Islet of Langerhans (tissue), 1 donor: ENCODE measurements around the gene COA5.
"Not testable (repeated sequence)": the region's sequence is repeated elsewhere in the genome, so short reads cannot be mapped to it uniquely, and the experiment has no call there.

Experiments used
- FAIRE-seq: peaks from one replicate; lab custom pipeline; 2011; peaks lifted over from hg19 to GRCh38; lab: Jason Lieb, UNC

The COA5 gene

DNA sequence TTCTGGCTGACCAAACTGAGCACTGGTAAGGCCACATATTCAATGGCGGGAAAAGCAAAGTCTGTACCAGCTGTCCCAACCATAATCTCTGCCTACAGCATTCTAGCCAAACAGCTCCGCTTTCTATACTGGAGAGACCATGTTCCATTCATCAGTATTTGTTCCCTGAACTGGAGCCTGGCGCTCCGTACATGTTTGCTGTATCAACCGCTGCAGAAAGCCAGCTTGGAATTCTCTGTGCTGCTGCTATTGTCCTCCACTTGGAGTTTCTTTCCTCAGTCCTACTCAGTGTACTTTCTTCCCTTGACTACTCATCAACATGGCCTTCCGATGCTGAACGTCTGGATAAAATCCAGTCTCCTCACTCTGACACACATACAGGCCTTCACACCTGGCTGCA lies 1.9 kb downstream of the COA5 start:
- no peak for FAIRE-seq

- FAIRE-seq = no peak
Measured at GRCh38 chr2:98605076-98605475, 3.2 kb downstream of the COA5 start.

- no peak for FAIRE-seq
Measured at GRCh38 chr2:98604547-98604946, 3.8 kb downstream of the COA5 start.

DNA sequence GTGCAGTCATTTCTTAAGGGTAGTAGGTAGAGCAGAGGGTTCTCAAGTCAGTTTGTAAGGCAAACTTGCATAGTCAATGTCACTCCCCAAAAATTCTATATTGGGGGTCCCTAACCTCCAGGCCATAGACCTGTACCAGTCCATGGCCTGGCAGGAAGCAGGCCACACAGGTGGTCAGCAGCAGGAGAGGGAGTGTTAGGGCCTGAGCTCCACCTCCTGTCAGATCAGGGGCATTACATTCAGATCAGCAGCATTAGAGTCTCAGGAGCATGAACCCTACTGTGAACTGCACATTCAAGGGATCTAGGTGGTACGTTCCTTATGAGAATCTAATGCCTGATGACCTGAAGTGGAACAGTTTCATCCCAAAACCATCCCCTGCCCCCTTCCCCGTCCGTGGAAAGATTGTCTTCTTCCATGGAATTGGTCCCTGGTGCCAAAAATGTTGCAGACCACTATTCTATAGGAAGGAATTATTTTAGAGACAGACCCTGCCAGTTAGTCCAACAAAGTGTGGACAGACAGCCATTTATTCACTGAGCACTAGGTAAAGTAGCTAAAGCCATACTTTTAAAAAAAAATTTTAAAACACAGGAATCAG lies 6.7 kb downstream of the COA5 start:
- no peak for FAIRE-seq

- no peak for FAIRE-seq
Measured at GRCh38 chr2:98598781-98599428, 9.4 kb downstream of the COA5 start.

GRCh38 chr2:98594665-98595064 lies 13.6 kb downstream of the COA5 start:
- not testable (repeated sequence) for FAIRE-seq

GRCh38 chr2:98592565-98592964 lies 15.7 kb downstream of the COA5 start:
- FAIRE-seq = no peak

DNA sequence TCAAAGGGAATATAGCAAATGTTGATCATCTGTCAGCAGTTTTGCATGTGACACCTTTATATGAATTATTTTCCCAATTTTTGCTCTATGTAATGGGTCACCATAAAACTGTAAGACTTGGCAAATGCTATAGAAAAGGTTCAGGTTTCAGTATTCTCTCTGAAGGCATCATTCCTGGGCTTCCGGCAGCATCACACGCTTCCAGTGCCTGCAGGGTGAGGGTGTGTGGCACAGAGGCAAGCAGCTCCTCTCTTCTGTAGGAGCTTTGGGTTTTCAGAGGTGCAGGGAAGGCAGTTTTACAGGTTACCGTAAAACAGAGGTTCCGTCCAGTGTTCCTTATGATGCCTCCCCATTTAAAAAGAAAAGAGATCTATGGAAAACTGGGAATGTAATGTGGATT lies 18.8 kb downstream of the COA5 start:
- FAIRE-seq = no peak

DNA sequence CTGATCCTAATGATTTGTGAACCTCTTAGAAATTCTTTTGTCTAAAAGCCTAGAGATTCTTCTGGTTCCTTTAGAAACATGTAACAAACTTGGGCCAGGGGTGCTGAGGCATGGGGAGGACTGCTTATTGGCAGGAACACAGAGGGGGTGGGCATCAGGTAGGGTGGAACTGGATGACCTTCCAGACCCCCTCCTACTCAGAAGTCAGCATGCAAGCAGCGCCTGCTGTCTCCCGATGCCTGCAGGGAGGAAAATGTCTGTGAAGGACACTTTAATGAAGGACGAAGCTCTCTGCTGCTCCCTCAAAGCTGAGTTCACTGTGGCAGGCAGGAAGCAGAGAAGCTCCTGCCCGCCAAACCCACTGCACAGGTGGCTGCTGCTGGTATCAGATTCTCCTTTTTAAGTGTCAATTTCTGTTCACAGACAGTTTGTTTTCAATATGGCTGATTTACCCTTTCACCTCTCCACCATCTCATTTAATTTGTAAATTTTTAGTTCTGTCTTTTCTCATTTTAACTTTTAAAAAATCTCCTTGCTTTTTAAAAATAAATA lies 19.4 kb downstream of the COA5 start:
- no peak for FAIRE-seq

DNA sequence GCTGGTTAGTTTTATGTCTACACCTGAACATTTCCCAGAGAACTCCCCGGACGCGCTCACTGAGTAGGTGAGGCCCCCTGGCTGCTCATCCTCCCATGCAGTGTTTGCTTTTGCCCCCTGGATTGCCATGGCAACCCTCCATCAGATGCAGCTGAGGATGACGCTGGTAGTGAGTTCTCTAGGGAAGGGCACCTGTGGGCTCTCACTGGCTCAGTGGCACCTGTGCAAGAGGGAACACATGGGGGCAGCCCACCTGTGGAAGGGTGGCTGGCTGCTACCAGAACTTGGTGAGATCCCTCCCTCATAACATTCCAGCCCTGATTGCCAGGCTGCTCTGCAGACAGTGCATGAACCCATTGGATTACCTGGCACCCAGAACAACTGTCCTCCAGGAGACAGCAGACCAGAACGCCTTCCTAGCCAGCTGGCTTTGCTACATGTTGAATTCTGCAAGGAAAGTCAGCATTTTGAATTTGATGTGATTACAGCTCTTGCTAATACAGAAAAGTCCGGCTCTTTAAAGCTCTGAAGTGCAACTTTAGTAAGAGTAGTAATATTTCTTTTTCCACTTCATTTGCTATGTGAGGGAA lies 21.7 kb downstream of the COA5 start:
- FAIRE-seq = no peak

DNA sequence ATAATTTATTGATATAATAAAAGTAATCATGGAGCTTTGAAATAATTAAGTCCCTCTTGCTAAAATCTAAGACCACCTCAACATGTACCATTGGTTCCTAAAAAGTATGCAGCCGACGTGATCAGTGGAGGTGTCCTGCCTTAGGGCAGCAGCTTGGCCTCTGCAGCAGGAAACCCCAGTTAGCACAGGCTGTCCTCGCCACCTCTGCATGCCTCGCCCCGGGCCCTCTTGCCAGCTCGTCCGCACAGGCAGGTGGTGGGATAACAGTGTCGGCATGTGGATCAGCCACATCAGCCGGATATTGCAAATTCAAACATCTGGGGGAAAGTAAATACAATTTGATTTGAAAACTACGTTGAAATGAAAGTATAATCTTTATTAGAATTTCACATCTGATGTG lies 22.9 kb downstream of the COA5 start:
- FAIRE-seq = no peak

DNA sequence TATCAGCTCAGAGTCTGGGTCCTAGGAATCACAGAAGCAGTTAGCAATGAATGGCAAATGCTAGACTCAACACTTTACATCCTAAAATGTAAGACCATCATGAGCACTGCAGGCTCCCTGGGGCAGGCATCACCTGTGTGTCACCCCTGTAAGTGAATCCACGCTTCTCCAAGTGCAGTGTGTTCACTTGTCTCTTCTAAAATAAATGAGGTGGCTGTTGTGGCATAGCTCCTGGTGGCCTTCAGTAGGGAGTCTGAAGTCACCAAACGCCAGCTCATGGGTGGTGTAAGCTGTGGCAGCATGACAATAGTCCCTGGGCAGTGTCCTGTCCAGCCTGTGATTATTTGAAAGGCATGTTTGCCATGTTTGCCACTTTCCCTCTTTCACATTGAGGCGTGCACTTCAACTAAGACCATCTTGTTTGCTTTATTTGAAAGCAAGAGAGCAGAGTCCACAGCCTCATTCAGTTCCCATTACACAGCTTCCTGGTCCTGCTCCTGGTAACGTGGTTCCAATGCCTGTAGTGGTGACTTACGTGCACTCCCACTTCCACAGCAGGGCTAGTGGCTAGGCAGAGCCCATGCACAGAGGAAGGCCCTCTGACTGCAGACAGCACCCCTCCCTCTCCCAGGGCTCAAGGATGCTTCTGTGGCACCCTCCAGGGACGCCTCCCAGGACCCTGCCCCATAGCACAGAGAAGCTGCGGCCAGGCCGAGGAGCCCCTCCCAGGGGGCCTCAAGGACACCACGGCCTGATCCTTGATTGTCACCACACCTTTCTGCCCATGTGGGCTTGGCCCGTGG lies 24.3 kb downstream of the COA5 start:
- no peak for FAIRE-seq

- FAIRE-seq = no peak
Measured at GRCh38 chr2:98583276-98583675, 25.0 kb downstream of the COA5 start.

- no peak for FAIRE-seq
Measured at GRCh38 chr2:98582523-98582922, 25.8 kb downstream of the COA5 start.

DNA sequence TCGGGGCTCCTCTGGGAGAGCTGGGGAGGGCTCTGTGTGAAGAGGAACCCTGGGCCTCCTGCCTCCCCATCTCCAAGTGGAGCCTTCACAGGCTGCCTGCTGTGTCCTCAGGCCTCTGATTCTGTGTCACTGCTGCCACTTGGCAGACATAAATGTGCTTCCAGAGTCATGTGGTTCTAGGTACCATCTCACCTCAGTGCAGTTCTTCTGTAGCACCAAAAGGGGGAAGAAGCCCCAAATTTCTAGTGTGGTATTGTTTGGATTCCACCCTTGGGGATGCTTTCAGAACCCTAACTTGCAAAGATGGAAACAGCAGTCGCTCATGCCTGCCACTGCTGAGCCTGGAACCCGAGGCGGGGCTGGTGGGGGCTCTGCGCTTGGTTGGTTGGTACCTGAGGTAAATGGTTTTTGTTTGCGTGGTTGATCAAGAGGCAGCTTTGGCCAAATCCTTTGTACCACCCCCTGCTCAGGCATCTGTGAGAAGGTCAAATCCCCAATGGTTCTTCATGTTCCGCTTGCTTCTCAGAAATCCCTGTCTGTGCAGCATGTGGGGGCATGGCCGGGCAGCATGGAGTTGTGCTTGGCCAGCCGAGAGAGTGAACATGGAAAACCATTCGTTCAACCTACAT lies 27.5 kb downstream of the COA5 start:
- no peak for FAIRE-seq

GRCh38 chr2:98579926-98580325 lies 28.4 kb downstream of the COA5 start:
- no peak for FAIRE-seq

- FAIRE-seq = no peak
Measured at GRCh38 chr2:98578231-98578630, 30.1 kb downstream of the COA5 start.

DNA sequence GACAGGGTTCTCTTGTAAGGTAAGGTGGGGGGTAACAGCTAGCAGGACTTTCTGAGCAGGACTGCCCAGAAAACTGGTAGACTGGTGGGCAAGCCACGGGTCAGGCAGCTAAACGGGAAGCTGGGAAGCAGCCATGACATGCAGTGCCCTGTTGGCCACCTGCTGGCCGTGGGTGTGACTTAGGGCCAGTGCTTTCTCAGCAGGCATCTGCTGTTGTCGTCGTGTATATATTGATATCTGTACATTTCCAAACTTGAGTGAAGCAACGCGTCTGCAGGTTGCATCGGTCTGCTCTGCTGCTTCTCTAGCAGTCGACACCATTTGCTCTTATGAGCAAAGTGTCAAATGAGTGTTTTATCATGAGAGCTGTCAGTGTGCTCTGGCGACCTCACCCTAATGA lies 31.0 kb downstream of the COA5 start:
- no peak for FAIRE-seq

- FAIRE-seq = no peak
Measured at GRCh38 chr2:98576666-98577312, 31.5 kb downstream of the COA5 start.

DNA sequence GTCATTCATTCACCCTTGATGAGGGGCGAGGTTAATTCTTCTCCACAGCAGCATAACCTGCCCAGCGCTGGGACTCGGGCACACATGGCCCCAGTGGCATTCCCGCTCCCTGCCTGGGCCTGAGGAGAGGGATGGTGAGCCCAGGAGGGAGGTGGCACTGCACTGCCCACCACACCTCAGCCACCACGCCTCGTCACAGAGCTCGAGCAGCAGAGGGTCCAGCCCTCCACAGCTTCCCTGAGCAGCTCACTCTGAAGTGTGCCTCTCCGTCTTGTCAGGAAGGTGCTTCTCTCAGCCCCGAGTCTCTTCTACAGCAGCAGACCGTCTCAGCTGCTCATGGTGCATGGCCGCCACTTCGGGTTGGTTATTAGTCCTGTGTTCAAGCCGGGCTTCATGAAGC lies 34.9 kb downstream of the COA5 start:
- no peak for FAIRE-seq

DNA sequence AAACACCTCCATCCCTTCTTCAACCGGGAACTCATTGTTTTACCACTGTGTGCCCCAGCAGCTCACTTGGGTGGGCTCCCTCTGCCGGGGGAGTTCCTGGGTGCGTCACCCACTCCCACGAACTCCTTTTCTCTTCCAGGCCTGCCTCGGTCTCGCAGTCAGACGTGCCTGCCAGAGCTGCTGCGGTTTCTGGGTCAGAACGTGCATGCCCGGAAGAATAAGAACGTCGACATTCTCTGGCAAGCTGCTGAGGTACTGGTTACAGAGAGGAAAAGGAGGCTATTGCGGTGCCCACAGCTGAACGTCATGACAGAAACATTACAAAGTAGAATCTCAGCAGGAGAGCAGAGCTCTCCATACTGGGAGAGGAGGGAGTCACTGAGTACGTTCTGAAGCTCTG lies 35.6 kb downstream of the COA5 start:
- FAIRE-seq = no peak

DNA sequence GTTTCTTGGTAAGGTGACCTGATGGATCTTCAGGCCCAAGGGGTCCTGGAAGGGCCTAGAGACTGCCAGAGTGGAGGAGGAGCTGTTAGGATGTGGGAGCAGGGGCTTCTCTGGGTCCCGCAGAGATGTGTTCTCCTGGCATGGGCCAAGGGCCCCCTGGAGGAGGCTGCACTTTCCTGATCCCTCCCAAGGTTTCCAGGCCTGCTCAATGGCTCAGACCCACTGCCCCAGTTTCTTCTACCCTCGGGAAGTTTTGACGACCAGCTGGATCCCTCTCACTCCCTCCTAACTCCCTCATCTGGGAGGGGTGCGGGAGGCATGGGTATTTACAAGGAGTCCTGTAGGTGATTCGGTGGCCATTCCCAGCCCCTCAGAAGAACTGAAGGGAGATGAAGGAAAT lies 36.1 kb downstream of the COA5 start:
- FAIRE-seq = no peak
